PC-3 (cell line): ENCODE results near the gene SLCO2B1. TPM values are rescaled to one million over a fixed set of nuclear protein-coding genes. Genes with fewer than 3 reads are reported as not detected.

Experiments used
- ATAC-seq: fragments of 200-7000 bp; cut with Tn5 transposase; 2 replicates; pipeline ENCODE4 v1.9.1; 2020; ENCODE audit warnings: mild to moderate bottlenecking, moderate library complexity
- BruUV-seq: library from RNA; stranded (reverse); fragments of 400-500 nt; replicated peaks from 2 replicates; lab custom pipeline; 2021; lab: Mats Ljungman, UMichigan
- CTCF ChIA-PET: fragments of 300-600 bp; sonication (Branson Sonifier 250); formaldehyde crosslinking; loops from one replicate; lab custom pipeline; 2022; ENCODE audit warnings: antibody characterized with exemption; lab: Charles Lee
- POLR2A ChIA-PET: fragments of 300-600 bp; sonication (Branson Sonifier 250); formaldehyde crosslinking; loops from one replicate; lab custom pipeline; 2022; ENCODE audit warnings: antibody characterized with exemption; ENCODE audit not compliant: unreplicated experiment; lab: Charles Lee
- DNase-seq: peaks from one replicate; pipeline ENCODE4 v3.0.0-alpha.2; 2015
- H2AFZ ChIP-seq: fragments of 300-600 bp; sonication (generic); 2 replicates; pipeline ENCODE4 v1.6.0; 2016; ENCODE audit warnings: antibody characterized with exemption, low read length
- H3F3A ChIP-seq: fragments of 300-600 bp; sonication (generic); one replicate; pipeline ENCODE4 v1.6.0; 2017; ENCODE audit warnings: antibody characterized with exemption, low read length, control low read depth, mild to moderate bottlenecking; ENCODE audit not compliant: unreplicated experiment
- H3K27ac ChIP-seq: fragments of 300-600 bp; sonication (generic); 2 replicates; pipeline ENCODE4 v1.5.1; 2016; ENCODE audit warnings: mild to moderate bottlenecking, low read length
- H3K27me3 ChIP-seq: fragments of 300-600 bp; sonication (generic); 2 replicates; pipeline ENCODE4 v1.6.1; 2016; ENCODE audit warnings: low read length, mixed read lengths
- H3K36me3 ChIP-seq: fragments of 300-600 bp; sonication (generic); 2 replicates; pipeline ENCODE4 v1.6.1; 2016; ENCODE audit warnings: low read depth, mixed run types, low read length, mixed read lengths
- H3K4me1 ChIP-seq: fragments of 300-600 bp; sonication (generic); 2 replicates; pipeline ENCODE4 v1.5.1; 2016; ENCODE audit warnings: low read length; ENCODE audit not compliant: insufficient read depth
- H3K4me2 ChIP-seq: fragments of 300-600 bp; sonication (generic); 2 replicates; pipeline ENCODE4 v1.6.0; 2016; ENCODE audit warnings: low read length
- H3K4me3 ChIP-seq: fragments of 300-600 bp; sonication (generic); 2 replicates; pipeline ENCODE4 v1.5.1; 2016; ENCODE audit warnings: mild to moderate bottlenecking, low read length, mixed read lengths
- H3K79me2 ChIP-seq: fragments of 300-600 bp; sonication (generic); 2 replicates; pipeline ENCODE4 v1.6.1; 2017; ENCODE audit warnings: low read length, mixed read lengths
- H3K9ac ChIP-seq: fragments of 300-600 bp; sonication (generic); 2 replicates; pipeline ENCODE4 v1.6.0; 2016; ENCODE audit warnings: mild to moderate bottlenecking, low read length
- H3K9me2 ChIP-seq: fragments of 300-600 bp; sonication (generic); replicated peaks from 2 replicates; pipeline ENCODE4 v1.6.1; 2016; ENCODE audit warnings: mixed run types, low read length, mixed read lengths
- H3K9me3 ChIP-seq: fragments of 300-600 bp; sonication (generic); 2 replicates; pipeline ENCODE4 v1.6.1; 2016; ENCODE audit warnings: low read length, mixed read lengths
- H4K20me1 ChIP-seq: fragments of 300-600 bp; sonication (generic); 2 replicates; pipeline ENCODE4 v1.6.1; 2016; ENCODE audit warnings: low read length, mixed read lengths
- EZH2 ChIP-seq: fragments of 300-600 bp; sonication (generic); IDR thresholded peaks from one replicate; pipeline ENCODE4 v1.6.1; 2017; ENCODE audit warnings: antibody characterized with exemption, mild to moderate bottlenecking, low read length; ENCODE audit not compliant: unreplicated experiment
- EZH2phosphoT487 ChIP-seq: fragments of 300-600 bp; sonication (generic); IDR thresholded peaks from 2 replicates; pipeline ENCODE4 v1.6.1; 2018; ENCODE audit warnings: mild to moderate bottlenecking, antibody characterized with exemption, low read length, borderline replicate concordance
- intact Hi-C: fragments of 100-400 bp; cut with micrococcal nuclease; formaldehyde crosslinking; loops from 2 replicates; pipeline ENCODE4 v1.9.0; 2023
- total RNA-seq: library from RNA; depleted of rRNA; stranded (reverse); fragments of >200 nt; gene quantifications from 2 replicates; pipeline ENCODE4 v1.2.3, GENCODE V29; 2014
- TF ChIP-seq, protein P1 (sequence below): fragments of 300-600 bp; sonication (generic); conservative IDR thresholded peaks from 2 replicates; pipeline ENCODE4 v1.5.1; 2017; ENCODE audit warnings: antibody characterized with exemption, low read depth, mild to moderate bottlenecking, low read length

Gene SLCO2B1
- total RNA-seq, 1 experiment from 2014 or later, result not detected

DNA sequence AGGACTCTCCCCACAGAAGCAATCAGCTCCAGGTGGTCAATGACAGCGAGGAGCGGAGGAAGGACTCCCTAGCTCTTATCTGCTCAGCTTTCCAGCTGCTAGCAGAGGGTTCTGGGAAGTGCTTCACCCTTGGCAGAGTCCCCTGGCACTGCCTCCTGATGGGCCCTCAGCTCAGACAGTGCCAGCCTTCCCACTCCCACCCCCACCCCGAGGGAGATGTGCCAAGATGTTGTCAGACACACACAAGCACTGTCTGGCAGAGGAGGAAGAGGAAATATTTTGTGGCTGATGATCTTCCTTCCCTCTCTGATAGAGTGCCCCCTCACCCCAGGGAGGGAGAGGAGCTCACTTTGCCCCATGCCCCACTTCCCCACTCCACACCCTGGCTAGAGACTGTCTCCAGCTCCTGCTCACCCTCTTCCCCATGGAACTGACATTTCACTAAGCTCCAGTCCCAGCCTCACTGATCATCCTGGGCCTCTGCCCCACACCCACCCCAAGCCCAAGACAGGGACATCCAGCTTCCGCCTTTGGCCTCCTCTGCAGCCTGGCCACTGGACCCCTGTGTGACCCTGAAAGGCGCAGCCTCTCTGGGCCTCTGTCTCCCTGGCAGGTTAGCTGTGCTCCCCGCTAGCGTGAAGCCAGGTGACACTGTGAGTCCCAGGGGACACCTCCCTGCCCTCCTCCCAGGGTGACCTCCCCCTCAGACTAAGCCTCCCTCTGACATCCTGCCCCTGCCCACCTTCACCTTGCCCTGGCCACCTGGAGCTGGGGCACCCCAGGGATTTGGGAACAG lies 44.5 kb downstream of the SLCO2B1 start:
- Histone ChIP-seq H3K4me2 (no peak overlapping the region), H3K9me2 (no peaks in the 10 kb centered on the region), H3K27ac (no peak overlapping the region), H3K4me1 (no peaks in the 10 kb centered on the region), H3K27me3 (peaks cover 53% of the 10 kb centered on the region), H3F3A (no peaks in the 10 kb centered on the region), H2AFZ (no peak overlapping the region), H4K20me1 (no peaks in the 10 kb centered on the region), H3K36me3 (no peaks in the 10 kb centered on the region), H3K79me2 (no peaks in the 10 kb centered on the region), H3K9me3 (no peaks in the 10 kb centered on the region), H3K4me3 (no peak overlapping the region), H3K9ac (no peak overlapping the region)
- TF ChIP-seq EZH2phosphoT487 (no peak), EZH2 (no peak)
- TF ChIP-seq, protein P1, sequence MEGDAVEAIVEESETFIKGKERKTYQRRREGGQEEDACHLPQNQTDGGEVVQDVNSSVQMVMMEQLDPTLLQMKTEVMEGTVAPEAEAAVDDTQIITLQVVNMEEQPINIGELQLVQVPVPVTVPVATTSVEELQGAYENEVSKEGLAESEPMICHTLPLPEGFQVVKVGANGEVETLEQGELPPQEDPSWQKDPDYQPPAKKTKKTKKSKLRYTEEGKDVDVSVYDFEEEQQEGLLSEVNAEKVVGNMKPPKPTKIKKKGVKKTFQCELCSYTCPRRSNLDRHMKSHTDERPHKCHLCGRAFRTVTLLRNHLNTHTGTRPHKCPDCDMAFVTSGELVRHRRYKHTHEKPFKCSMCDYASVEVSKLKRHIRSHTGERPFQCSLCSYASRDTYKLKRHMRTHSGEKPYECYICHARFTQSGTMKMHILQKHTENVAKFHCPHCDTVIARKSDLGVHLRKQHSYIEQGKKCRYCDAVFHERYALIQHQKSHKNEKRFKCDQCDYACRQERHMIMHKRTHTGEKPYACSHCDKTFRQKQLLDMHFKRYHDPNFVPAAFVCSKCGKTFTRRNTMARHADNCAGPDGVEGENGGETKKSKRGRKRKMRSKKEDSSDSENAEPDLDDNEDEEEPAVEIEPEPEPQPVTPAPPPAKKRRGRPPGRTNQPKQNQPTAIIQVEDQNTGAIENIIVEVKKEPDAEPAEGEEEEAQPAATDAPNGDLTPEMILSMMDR, result no peak
- intact Hi-C loops, result no loop called here
- POLR2A ChIA-PET, result no interaction called here
- CTCF ChIA-PET, result interaction anchor here (1.6 kb wide), 1 partner anchor 10 kb away, joined by 7 read pairs; no protein-coding TSS in a partner anchor
- ATAC-seq (no peak), DNase-seq (no peak)
- no TSS peak for BruUV-seq

DNA sequence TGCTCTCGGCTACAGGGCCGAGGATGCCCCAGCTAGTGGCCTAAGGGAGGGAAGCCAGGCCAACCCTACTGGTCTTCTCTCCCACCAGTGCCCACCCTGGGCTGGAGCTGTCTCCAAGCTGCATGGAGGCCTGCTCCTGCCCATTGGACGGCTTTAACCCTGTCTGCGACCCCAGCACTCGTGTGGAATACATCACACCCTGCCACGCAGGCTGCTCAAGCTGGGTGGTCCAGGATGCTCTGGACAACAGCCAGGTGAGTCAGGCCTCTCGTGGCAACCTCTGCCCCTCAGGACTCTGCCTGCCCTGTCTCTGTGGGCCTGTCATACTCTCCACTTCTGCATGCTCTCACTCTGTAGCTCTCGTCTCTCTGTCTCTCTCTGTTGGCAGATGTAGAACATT lies 45.5 kb downstream of the SLCO2B1 start:
- ChIA-PET CTCF (interaction anchor here (1.6 kb wide), 1 partner anchor 8 kb away, joined by 7 read pairs; no protein-coding TSS in a partner anchor), POLR2A (no interaction called here)
- Histone ChIP-seq H3K9me2 (no peaks in the 10 kb centered on the region), H3F3A (no peaks in the 10 kb centered on the region), H3K4me2 (no peak overlapping the region), H3K36me3 (no peaks in the 10 kb centered on the region), H3K79me2 (no peaks in the 10 kb centered on the region), H3K27ac (no peak overlapping the region), H3K4me3 (no peak overlapping the region), H2AFZ (no peak overlapping the region), H3K9ac (no peak overlapping the region), H3K27me3 (peaks cover 50% of the 10 kb centered on the region), H3K4me1 (no peaks in the 10 kb centered on the region), H3K9me3 (no peaks in the 10 kb centered on the region), H4K20me1 (no peaks in the 10 kb centered on the region)
- TF ChIP-seq EZH2 (no peak), EZH2phosphoT487 (no peak)
- TF ChIP-seq, protein P1, result no peak
- intact Hi-C loops, result no loop called here
- no peak for ATAC-seq
- no peak for DNase-seq
- no TSS peak for BruUV-seq
